Stomach (tissue), 4 donors: ENCODE results near the gene MYL2.

Experiments
- EP300 ChIP-seq: sonication (generic); formaldehyde crosslinking; IDR thresholded peaks from one replicate; pipeline ENCODE4 v1.6.1; 2017; ENCODE audit warnings: antibody characterized with exemption
- POLR2A ChIP-seq, 4 donors: fragments of 450-650 bp; IDR thresholded peaks; one replicate each; pipeline ENCODE4 v1.6.1; 2016; ENCODE audit warnings: antibody characterized with exemption in 4 of 4, control low read depth in 2 of 4, mild to moderate bottlenecking in 1 of 4, moderate library complexity in 1 of 4
- POLR2AphosphoS5 ChIP-seq, 3 donors: sonication (generic); formaldehyde crosslinking; IDR thresholded peaks; one replicate each; pipeline ENCODE4 v1.6.1; 2016; ENCODE audit warnings: antibody characterized with exemption in 3 of 3
- TF ChIP-seq, protein P1 (sequence below), 7 experiments: fragments of 450-650 bp in 4 of 7; fragments of 200-600 bp in 3 of 7; sonication (generic) in 3 of 7; IDR thresholded peaks; one replicate each; pipeline ENCODE4 v1.5.1; 2016 to 2019; ENCODE audit warnings: antibody characterized with exemption in 7 of 7, control low read depth in 2 of 7, mild to moderate bottlenecking in 1 of 7

DNA sequence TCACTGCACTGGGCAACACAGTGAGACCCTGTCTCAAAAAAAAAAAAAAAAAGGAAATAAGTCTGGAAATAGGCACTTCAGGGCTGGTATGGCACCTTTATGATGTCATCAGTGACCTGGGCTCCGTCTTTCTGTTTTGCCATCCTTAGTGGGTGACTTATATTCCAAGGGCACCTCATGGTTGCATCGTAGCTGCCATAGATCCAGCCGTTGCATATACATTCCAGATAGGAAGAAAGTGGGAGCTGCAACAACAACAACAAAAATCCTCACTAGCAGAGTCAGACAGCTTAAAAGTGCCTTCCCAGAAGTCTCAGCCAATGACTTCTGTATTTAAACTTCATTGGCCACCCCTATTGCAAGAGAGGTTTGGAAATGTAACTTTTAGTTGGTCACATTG is 26.4 kb downstream of the MYL2 start:
- TF ChIP-seq, protein P1, sequence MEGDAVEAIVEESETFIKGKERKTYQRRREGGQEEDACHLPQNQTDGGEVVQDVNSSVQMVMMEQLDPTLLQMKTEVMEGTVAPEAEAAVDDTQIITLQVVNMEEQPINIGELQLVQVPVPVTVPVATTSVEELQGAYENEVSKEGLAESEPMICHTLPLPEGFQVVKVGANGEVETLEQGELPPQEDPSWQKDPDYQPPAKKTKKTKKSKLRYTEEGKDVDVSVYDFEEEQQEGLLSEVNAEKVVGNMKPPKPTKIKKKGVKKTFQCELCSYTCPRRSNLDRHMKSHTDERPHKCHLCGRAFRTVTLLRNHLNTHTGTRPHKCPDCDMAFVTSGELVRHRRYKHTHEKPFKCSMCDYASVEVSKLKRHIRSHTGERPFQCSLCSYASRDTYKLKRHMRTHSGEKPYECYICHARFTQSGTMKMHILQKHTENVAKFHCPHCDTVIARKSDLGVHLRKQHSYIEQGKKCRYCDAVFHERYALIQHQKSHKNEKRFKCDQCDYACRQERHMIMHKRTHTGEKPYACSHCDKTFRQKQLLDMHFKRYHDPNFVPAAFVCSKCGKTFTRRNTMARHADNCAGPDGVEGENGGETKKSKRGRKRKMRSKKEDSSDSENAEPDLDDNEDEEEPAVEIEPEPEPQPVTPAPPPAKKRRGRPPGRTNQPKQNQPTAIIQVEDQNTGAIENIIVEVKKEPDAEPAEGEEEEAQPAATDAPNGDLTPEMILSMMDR (IDR thresholded peaks at IDR 0.05), result no peak
- TF ChIP-seq POLR2A (IDR thresholded peaks at IDR 0.05) (no peak), POLR2AphosphoS5 (IDR thresholded peaks at IDR 0.05) (no peak), EP300 (no peak)
